ENCODE measurements around the gene CTIF.

Gene CTIF

GRCh38 chr18:48777026-48777743 lies 238.4 kb downstream of the CTIF start:
- Histone ChIP-seq H3K9me3 (ENCODE audit: insufficient read depth, low read length) (no peaks in the 10 kb centered on the region), H4K20me1 (ENCODE audit: insufficient read depth, low read length) (peaks cover 26% of the 10 kb centered on the region), H3K4me3 (ENCODE audit: low read length) (no peak overlapping the region), H3K4me2 (ENCODE audit: low read length) (no peak overlapping the region), H3K27ac (ENCODE audit: low read length) (no peak overlapping the region), H2AFZ (ENCODE audit: low read depth, low read length) (no peak overlapping the region), H3K27me3 (ENCODE audit: low read depth, low read length) (no peaks in the 10 kb centered on the region), H3K9ac (ENCODE audit: low read length) (no peak overlapping the region), H3K79me2 (ENCODE audit: low read length) (no peaks in the 10 kb centered on the region), H3K36me3 (replicated peaks; ENCODE audit: low read depth, low read length) (peaks cover 7% of the 10 kb centered on the region), H3K4me1 (ENCODE audit: low read length) (peaks cover 7% of the 10 kb centered on the region)
- TF ChIP-seq EZH2phosphoT487 (IDR thresholded peaks at IDR 0.05; ENCODE audit: low read depth) (no peak), CTCF (IDR thresholded peaks at IDR 0.05; ENCODE audit: low read depth, low read length) (peak; percentile 100)

GRCh38 chr18:48777744-48778116 lies 238.9 kb downstream of the CTIF start:
- H3K4me1 ChIP-seq (ENCODE audit: low read length), result peaks cover 7% of the 10 kb centered on the region
- H3K4me2 ChIP-seq (ENCODE audit: low read length), result no peak overlapping the region
- no peaks in the 10 kb centered on the region for H3K79me2 ChIP-seq (ENCODE audit: low read length)
- H4K20me1 ChIP-seq (ENCODE audit: insufficient read depth, low read length), result peaks cover 31% of the 10 kb centered on the region
- no peak overlapping the region for H3K27ac ChIP-seq (ENCODE audit: low read length)
- no peak overlapping the region for H2AFZ ChIP-seq (ENCODE audit: low read depth, low read length)
- no peak overlapping the region for H3K4me3 ChIP-seq (ENCODE audit: low read length)
- H3K9me3 ChIP-seq (ENCODE audit: insufficient read depth, low read length), result no peaks in the 10 kb centered on the region
- no peaks in the 10 kb centered on the region for H3K27me3 ChIP-seq (ENCODE audit: low read depth, low read length)
- TF ChIP-seq CTCF (IDR thresholded peaks at IDR 0.05; ENCODE audit: low read depth, low read length) (no peak), EZH2phosphoT487 (IDR thresholded peaks at IDR 0.05; ENCODE audit: low read depth) (no peak)
- H3K9ac ChIP-seq (ENCODE audit: low read length), result no peak overlapping the region
- H3K36me3 ChIP-seq (replicated peaks; ENCODE audit: low read depth, low read length), result peaks cover 2% of the 10 kb centered on the region

- Histone ChIP-seq H3K4me2 (ENCODE audit: low read length) (no peak overlapping the region), H4K20me1 (ENCODE audit: insufficient read depth, low read length) (peaks cover 31% of the 10 kb centered on the region), H3K4me3 (ENCODE audit: low read length) (no peak overlapping the region), H3K4me1 (ENCODE audit: low read length) (peaks cover 7% of the 10 kb centered on the region), H3K9ac (ENCODE audit: low read length) (no peak overlapping the region), H3K9me3 (ENCODE audit: insufficient read depth, low read length) (no peaks in the 10 kb centered on the region), H3K79me2 (ENCODE audit: low read length) (no peaks in the 10 kb centered on the region), H2AFZ (ENCODE audit: low read depth, low read length) (no peak overlapping the region), H3K27ac (ENCODE audit: low read length) (no peak overlapping the region), H3K27me3 (ENCODE audit: low read depth, low read length) (peaks cover 5% of the 10 kb centered on the region), H3K36me3 (replicated peaks; ENCODE audit: low read depth, low read length) (no peaks in the 10 kb centered on the region)
- TF ChIP-seq CTCF (IDR thresholded peaks at IDR 0.05; ENCODE audit: low read depth, low read length) (no peak), EZH2phosphoT487 (IDR thresholded peaks at IDR 0.05; ENCODE audit: low read depth) (no peak)
Measured at GRCh38 chr18:48778344-48779011, 239.6 kb downstream of the CTIF start.

GRCh38 chr18:48779462-48779861 lies 240.6 kb downstream of the CTIF start:
- TF ChIP-seq CTCF (IDR thresholded peaks at IDR 0.05; ENCODE audit: low read depth, low read length), result no peak
- TF ChIP-seq EZH2phosphoT487 (IDR thresholded peaks at IDR 0.05; ENCODE audit: low read depth), result no peak
- H3K36me3 ChIP-seq (replicated peaks; ENCODE audit: low read depth, low read length), result no peaks in the 10 kb centered on the region
- H3K9me3 ChIP-seq (ENCODE audit: insufficient read depth, low read length), result no peaks in the 10 kb centered on the region
- no peaks in the 10 kb centered on the region for H3K79me2 ChIP-seq (ENCODE audit: low read length)
- peaks cover 16% of the 10 kb centered on the region for H3K4me1 ChIP-seq (ENCODE audit: low read length)
- peaks cover 35% of the 10 kb centered on the region for H4K20me1 ChIP-seq (ENCODE audit: insufficient read depth, low read length)
- no peak overlapping the region for H3K4me3 ChIP-seq (ENCODE audit: low read length)
- no peak overlapping the region for H3K27ac ChIP-seq (ENCODE audit: low read length)
- no peak overlapping the region for H3K9ac ChIP-seq (ENCODE audit: low read length)
- H3K4me2 ChIP-seq (ENCODE audit: low read length), result no peak overlapping the region
- H3K27me3 ChIP-seq (ENCODE audit: low read depth, low read length), result peaks cover 13% of the 10 kb centered on the region
- no peak overlapping the region for H2AFZ ChIP-seq (ENCODE audit: low read depth, low read length)
